Prostate gland (tissue), 2 donors: Measurements from ENCODE around the gene MAMDC2.

Experiments used
- POLR2A ChIP-seq: fragments of 450-650 bp; IDR thresholded peaks from one replicate; pipeline ENCODE4 v1.6.1; 2016; ENCODE audit warnings: antibody characterized with exemption, mild to moderate bottlenecking
- POLR2AphosphoS5 ChIP-seq: sonication (generic); formaldehyde crosslinking; IDR thresholded peaks from one replicate; pipeline ENCODE4 v1.6.1; 2017; ENCODE audit warnings: antibody characterized with exemption
- TF ChIP-seq, protein P1 (sequence below), 4 experiments: fragments of 200-600 bp in 2 of 4; fragments of 450-650 bp in 2 of 4; sonication (generic) in 2 of 4; IDR thresholded peaks; 1 replicate in 3 of 4; 2 replicates in 1 of 4; pipeline ENCODE4 v1.5.1; 2016 to 2019; ENCODE audit warnings: antibody characterized with exemption in 4 of 4, mild to moderate bottlenecking in 2 of 4, moderate library complexity in 2 of 4

DNA sequence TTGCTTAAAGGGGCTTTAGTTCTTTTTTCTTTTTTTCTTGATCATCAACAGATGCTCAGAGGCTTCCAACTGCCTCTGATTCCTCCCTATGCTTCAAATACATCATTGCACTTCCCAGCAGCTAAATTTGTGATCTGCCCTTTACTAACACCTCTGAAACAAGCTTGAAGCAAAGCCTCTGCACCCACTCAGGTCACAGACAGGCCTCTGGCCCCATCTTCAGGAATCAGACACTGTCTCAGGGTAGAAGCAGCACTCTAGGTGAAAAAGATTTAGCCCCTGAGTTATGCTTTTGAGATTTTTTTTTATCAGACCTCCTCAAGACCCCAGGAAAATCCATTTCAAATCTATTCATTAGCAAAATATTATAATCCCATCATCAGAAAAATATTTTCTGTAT is 91.5 kb downstream of the MAMDC2 start:
- TF ChIP-seq, protein P1, sequence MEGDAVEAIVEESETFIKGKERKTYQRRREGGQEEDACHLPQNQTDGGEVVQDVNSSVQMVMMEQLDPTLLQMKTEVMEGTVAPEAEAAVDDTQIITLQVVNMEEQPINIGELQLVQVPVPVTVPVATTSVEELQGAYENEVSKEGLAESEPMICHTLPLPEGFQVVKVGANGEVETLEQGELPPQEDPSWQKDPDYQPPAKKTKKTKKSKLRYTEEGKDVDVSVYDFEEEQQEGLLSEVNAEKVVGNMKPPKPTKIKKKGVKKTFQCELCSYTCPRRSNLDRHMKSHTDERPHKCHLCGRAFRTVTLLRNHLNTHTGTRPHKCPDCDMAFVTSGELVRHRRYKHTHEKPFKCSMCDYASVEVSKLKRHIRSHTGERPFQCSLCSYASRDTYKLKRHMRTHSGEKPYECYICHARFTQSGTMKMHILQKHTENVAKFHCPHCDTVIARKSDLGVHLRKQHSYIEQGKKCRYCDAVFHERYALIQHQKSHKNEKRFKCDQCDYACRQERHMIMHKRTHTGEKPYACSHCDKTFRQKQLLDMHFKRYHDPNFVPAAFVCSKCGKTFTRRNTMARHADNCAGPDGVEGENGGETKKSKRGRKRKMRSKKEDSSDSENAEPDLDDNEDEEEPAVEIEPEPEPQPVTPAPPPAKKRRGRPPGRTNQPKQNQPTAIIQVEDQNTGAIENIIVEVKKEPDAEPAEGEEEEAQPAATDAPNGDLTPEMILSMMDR (IDR thresholded peaks at IDR 0.05) = no peak
- no peak for TF ChIP-seq POLR2A
- TF ChIP-seq POLR2AphosphoS5 = no peak
